ENCODE data around the gene KCNJ2.

The KCNJ2 gene

GRCh38 chr17:70132505-70132904 is 36.8 kb upstream of the KCNJ2 start:
- H3K9me3 ChIP-seq, result peaks cover 41% of the 10 kb centered on the region
- no peak overlapping the region for H3K9ac ChIP-seq
- no peak for TF ChIP-seq Cebpa-rat (IDR thresholded peaks at IDR 0.05)
- peaks cover 41% of the 10 kb centered on the region for H3K4me1 ChIP-seq
- H3K36me3 ChIP-seq, result peaks cover 39% of the 10 kb centered on the region
- H3K4me3 ChIP-seq, result no peak overlapping the region
- H3K27me3 ChIP-seq, result no peaks in the 10 kb centered on the region
- H3K27ac ChIP-seq, result no peak overlapping the region
- H3K4me2 ChIP-seq, result no peak overlapping the region
- H4K20me1 ChIP-seq, result no peaks in the 10 kb centered on the region

GRCh38 chr17:70134042-70134441 is 35.3 kb upstream of the KCNJ2 start:
- no peaks in the 10 kb centered on the region for H3K27me3 ChIP-seq
- H3K36me3 ChIP-seq, result peaks cover 23% of the 10 kb centered on the region
- H3K4me2 ChIP-seq, result no peak overlapping the region
- H3K27ac ChIP-seq, result no peak overlapping the region
- H3K4me3 ChIP-seq, result no peak overlapping the region
- H4K20me1 ChIP-seq, result no peaks in the 10 kb centered on the region
- no peak overlapping the region for H3K9ac ChIP-seq
- H3K4me1 ChIP-seq, result peaks cover 56% of the 10 kb centered on the region
- no peak for TF ChIP-seq Cebpa-rat (IDR thresholded peaks at IDR 0.05)
- peaks cover 25% of the 10 kb centered on the region for H3K9me3 ChIP-seq

- H3K27ac ChIP-seq, result no peak overlapping the region
- no peak overlapping the region for H3K4me3 ChIP-seq
- peaks cover 22% of the 10 kb centered on the region for H3K36me3 ChIP-seq
- H3K9ac ChIP-seq, result no peak overlapping the region
- TF ChIP-seq Cebpa-rat (IDR thresholded peaks at IDR 0.05), result no peak
- H3K27me3 ChIP-seq, result no peaks in the 10 kb centered on the region
- H3K9me3 ChIP-seq, result peaks cover 23% of the 10 kb centered on the region
- H3K4me1 ChIP-seq, result peaks cover 64% of the 10 kb centered on the region
- H3K4me2 ChIP-seq, result no peak overlapping the region; the same call in 1 of the 2 replicates
- H4K20me1 ChIP-seq, result no peaks in the 10 kb centered on the region
These were observed 34.6 kb upstream of the KCNJ2 start for GRCh38 chr17:70134777-70135176.

- peaks cover 68% of the 10 kb centered on the region for H3K4me1 ChIP-seq
- no peak overlapping the region for H3K9ac ChIP-seq
- no peaks in the 10 kb centered on the region for H4K20me1 ChIP-seq
- H3K27ac ChIP-seq, result peak overlapping the region; percentile 71; the same call in 1 of the 2 replicates
- peaks cover 21% of the 10 kb centered on the region for H3K36me3 ChIP-seq
- H3K4me2 ChIP-seq, result peak overlapping the region; percentile 88
- H3K27me3 ChIP-seq, result no peaks in the 10 kb centered on the region
- peaks cover 22% of the 10 kb centered on the region for H3K9me3 ChIP-seq
- no peak overlapping the region for H3K4me3 ChIP-seq
- TF ChIP-seq Cebpa-rat (IDR thresholded peaks at IDR 0.05), result no peak
These were observed 33.2 kb upstream of the KCNJ2 start for GRCh38 chr17:70136131-70136530.

DNA sequence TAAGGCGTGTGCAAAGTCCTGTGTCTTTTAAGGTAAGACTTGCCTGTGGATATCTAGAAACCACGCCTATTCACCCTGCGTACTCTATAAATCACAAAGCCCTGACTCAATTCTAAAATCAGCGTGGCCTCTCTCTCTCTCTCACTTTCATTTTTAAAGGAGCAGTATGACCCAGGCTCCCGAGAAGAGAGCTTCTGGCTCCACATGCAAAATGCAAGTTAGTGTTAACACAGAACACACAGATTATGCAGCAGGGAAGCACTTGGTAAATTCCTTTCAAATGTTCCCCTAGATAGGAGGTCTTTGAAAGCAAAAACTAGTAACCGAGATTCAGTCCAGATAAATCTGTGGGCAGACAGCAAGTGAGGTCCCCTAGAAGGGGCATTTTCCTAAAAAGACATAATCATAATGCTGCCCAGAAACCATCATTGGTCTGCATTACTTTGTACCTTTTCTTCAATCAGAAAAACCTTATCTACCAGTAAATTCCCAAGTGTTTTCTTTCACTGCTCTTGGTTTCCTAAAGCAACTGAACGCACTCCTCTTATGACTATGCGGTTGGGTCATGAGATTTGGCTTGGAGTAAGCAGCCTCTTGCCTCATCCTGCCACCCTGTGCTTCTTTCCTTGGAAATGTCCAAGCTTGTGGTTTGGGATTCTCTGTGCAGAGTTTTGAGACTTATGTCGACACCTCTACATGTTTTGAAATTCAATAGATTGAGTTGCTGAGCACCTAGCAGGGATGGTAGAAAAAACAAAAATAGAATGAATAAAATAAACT is 31.7 kb upstream of the KCNJ2 start:
- Histone ChIP-seq H3K27ac (peak overlapping the region; percentile 71), H3K27me3 (no peaks in the 10 kb centered on the region), H3K9ac (peak overlapping the region; percentile 68), H3K4me3 (peak overlapping the region; percentile 59), H3K4me1 (peaks cover 83% of the 10 kb centered on the region), H3K4me2 (peak overlapping the region; percentile 88), H3K9me3 (peaks cover 7% of the 10 kb centered on the region), H3K36me3 (peaks cover 7% of the 10 kb centered on the region), H4K20me1 (no peaks in the 10 kb centered on the region)
- TF ChIP-seq Cebpa-rat (IDR thresholded peaks at IDR 0.05), result 0 out of 2 replicates have a peak, but pooled peaks have one; percentile 8

- peak overlapping the region; percentile 88 for H3K4me2 ChIP-seq
- TF ChIP-seq Cebpa-rat (IDR thresholded peaks at IDR 0.05), result no peak
- no peak overlapping the region for H3K4me3 ChIP-seq
- H3K27ac ChIP-seq, result peak overlapping the region; percentile 71
- no peaks in the 10 kb centered on the region for H3K36me3 ChIP-seq
- H3K9me3 ChIP-seq, result no peaks in the 10 kb centered on the region
- H3K9ac ChIP-seq, result peak overlapping the region; percentile 68
- no peaks in the 10 kb centered on the region for H4K20me1 ChIP-seq
- H3K27me3 ChIP-seq, result no peaks in the 10 kb centered on the region
- H3K4me1 ChIP-seq, result peaks cover 91% of the 10 kb centered on the region
These were observed 31.0 kb upstream of the KCNJ2 start for GRCh38 chr17:70138291-70138865.

GRCh38 chr17:70139449-70139993 is 29.8 kb upstream of the KCNJ2 start:
- Histone ChIP-seq H3K27me3 (no peaks in the 10 kb centered on the region), H4K20me1 (no peaks in the 10 kb centered on the region), H3K36me3 (no peaks in the 10 kb centered on the region), H3K4me3 (no peak overlapping the region), H3K9ac (no peak overlapping the region), H3K9me3 (no peaks in the 10 kb centered on the region), H3K27ac (no peak overlapping the region; the same call in 1 of the 2 replicates), H3K4me1 (peaks cover 100% of the 10 kb centered on the region), H3K4me2 (peak overlapping the region; percentile 88; the same call in 1 of the 2 replicates)
- TF ChIP-seq Cebpa-rat (IDR thresholded peaks at IDR 0.05), result no peak

GRCh38 chr17:70144260-70144846 is 25.0 kb upstream of the KCNJ2 start:
- peaks cover 52% of the 10 kb centered on the region for H3K4me1 ChIP-seq
- H3K27me3 ChIP-seq, result no peaks in the 10 kb centered on the region
- H4K20me1 ChIP-seq, result no peaks in the 10 kb centered on the region
- no peaks in the 10 kb centered on the region for H3K9me3 ChIP-seq
- TF ChIP-seq Cebpa-rat (IDR thresholded peaks at IDR 0.05), result no peak
- no peaks in the 10 kb centered on the region for H3K36me3 ChIP-seq
- H3K27ac ChIP-seq, result no peak overlapping the region
- no peak overlapping the region for H3K4me2 ChIP-seq
- H3K9ac ChIP-seq, result no peak overlapping the region
- H3K4me3 ChIP-seq, result no peak overlapping the region

GRCh38 chr17:70153210-70153609 is 16.1 kb upstream of the KCNJ2 start:
- Histone ChIP-seq H4K20me1 (no peaks in the 10 kb centered on the region), H3K27ac (no peak overlapping the region), H3K4me3 (no peak overlapping the region), H3K36me3 (no peaks in the 10 kb centered on the region), H3K4me2 (no peak overlapping the region), H3K4me1 (no peaks in the 10 kb centered on the region), H3K27me3 (no peaks in the 10 kb centered on the region), H3K9ac (no peak overlapping the region), H3K9me3 (0 out of 2 replicates have a peak, but pooled peaks cover 6% of the 10 kb centered on the region)
- TF ChIP-seq Cebpa-rat (IDR thresholded peaks at IDR 0.05), result no peak

DNA sequence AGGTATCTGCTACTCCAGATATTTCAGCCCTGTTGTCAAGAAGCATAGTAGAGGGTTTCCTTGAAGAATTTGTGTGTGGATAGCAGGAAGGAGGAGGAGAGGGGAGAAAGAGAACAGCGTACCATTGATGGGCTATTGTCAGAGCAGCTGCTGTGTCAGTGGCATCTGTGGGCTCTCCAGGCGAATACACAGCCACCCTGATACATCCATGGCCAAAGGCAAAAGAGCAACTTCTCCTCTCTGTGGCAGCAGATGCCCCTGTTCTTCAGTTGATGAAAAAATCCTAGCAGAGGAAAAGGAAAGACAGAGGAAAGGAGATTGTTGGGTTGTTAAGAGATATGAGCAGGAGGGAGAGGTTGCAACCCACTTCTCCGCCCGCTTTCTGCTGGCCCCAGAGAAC is 12.2 kb upstream of the KCNJ2 start:
- Histone ChIP-seq H3K27me3 (no peaks in the 10 kb centered on the region), H4K20me1 (no peaks in the 10 kb centered on the region)

More for the DNA sequence above, 12.2 kb upstream of the KCNJ2 start:
- TF ChIP-seq Cebpa-rat (IDR thresholded peaks at IDR 0.05), result no peak
- no peak overlapping the region for H3K4me2 ChIP-seq
- no peak overlapping the region for H3K4me3 ChIP-seq
- H3K4me1 ChIP-seq, result no peaks in the 10 kb centered on the region
- H3K27ac ChIP-seq, result no peak overlapping the region
- no peaks in the 10 kb centered on the region for H3K36me3 ChIP-seq
- H3K9me3 ChIP-seq, result no peaks in the 10 kb centered on the region
- no peak overlapping the region for H3K9ac ChIP-seq
